ENCODE measurements around the gene MRPL57. TPM values are rescaled to one million over a fixed set of nuclear protein-coding genes. Genes with fewer than 3 reads are reported as not detected.
"Not testable (repeated sequence)": the region's sequence is repeated elsewhere in the genome, so short reads cannot be mapped to it uniquely, and the experiment has no call there.

Gene MRPL57
- total RNA-seq, 1 donor from 2014 or later = 11.4 TPM

DNA sequence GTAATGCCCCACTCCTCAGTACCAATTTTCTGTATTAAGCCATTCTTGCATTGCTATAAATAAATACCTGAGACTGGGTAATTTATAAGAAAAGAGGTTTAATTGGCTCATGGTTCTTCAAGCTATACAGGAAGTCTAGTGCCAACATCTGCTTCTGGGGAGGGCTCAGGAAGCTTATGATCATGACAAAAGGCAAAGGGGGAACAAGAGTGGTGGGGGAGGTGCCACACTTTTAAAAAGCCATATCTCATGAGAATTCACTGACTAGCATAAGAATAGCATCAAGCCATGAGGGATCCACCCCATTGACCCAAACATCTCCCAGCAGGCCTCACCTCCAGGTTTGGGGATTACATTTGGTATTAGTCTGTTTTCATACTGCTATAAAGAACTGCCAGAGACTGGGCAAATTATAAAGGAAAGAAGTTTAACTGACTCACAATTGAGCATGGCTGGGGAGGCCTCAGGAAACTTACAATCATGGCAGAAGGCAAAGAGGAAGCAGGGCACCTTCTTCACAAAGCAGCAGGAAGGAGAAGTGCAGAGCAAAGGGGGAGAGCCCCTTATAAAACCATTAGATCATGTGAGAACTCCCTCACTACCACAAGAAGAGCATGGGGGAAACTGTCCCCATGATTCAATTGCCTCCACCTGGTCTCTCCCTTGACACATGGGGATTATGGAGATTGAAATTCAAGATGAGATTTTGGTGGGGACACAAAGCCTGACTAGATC lies 25.2 kb downstream of the MRPL57 start:
- not testable (repeated sequence) for H3K36me3 Mint-ChIP-seq (ENCODE audit: low read depth); H3K4me1 Mint-ChIP-seq (ENCODE audit: low read depth); DNase-seq (ENCODE audit: low spot score); H3K9me3 Mint-ChIP-seq (ENCODE audit: low read depth); H3K27me3 Mint-ChIP-seq (ENCODE audit: low read depth); H3K4me3 Mint-ChIP-seq (ENCODE audit: unreplicated experiment); H3K27ac Mint-ChIP-seq (ENCODE audit: unreplicated experiment)

DNA sequence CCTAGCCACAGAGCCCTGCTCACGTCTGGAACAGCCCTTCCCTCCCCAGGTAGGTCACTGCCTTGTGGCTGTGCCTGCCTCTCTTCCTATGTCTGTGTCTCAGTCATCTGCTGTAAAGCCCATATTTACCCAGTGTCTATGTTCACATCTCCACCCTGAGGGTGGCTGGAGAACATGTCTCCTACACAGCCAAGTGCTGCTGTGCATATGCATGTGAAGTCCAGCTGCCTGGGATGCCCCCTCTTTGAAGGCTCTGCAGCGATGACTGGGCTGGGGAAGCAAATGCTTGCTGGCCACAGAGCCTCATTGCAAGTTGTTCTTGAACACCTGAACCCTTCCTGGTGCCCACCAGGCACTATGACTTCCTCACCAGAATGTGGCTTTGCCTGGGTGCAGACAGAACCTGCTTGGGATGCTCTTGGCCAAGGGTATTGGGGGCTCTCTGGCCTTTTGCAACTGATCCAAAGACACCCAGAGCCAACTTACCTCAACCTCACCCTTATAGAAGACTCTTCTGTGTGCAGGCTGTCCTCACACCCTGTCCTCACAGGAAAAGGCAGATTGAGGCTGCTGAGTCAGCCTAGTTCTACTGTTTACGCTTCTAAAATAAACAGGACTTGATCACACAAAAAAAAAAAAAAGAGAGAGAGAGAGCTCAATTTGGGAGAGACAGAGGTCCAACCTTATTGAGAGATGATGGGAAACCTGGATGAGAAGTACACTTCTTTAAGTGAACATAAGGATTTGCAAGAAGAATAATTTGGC lies 26.5 kb downstream of the MRPL57 start:
- Mint-ChIP-seq H3K27ac (ENCODE audit: unreplicated experiment) (no peak overlapping the region), H3K9me3 (ENCODE audit: low read depth) (peaks cover 3% of the 10 kb centered on the region), H3K27me3 (ENCODE audit: low read depth) (peaks cover 2% of the 10 kb centered on the region), H3K4me1 (ENCODE audit: low read depth) (no peaks in the 10 kb centered on the region), H3K4me3 (ENCODE audit: unreplicated experiment) (no peak overlapping the region), H3K36me3 (ENCODE audit: low read depth) (no peaks in the 10 kb centered on the region)
- no peak for DNase-seq (ENCODE audit: low spot score)
- TF ChIP-seq, protein P1, sequence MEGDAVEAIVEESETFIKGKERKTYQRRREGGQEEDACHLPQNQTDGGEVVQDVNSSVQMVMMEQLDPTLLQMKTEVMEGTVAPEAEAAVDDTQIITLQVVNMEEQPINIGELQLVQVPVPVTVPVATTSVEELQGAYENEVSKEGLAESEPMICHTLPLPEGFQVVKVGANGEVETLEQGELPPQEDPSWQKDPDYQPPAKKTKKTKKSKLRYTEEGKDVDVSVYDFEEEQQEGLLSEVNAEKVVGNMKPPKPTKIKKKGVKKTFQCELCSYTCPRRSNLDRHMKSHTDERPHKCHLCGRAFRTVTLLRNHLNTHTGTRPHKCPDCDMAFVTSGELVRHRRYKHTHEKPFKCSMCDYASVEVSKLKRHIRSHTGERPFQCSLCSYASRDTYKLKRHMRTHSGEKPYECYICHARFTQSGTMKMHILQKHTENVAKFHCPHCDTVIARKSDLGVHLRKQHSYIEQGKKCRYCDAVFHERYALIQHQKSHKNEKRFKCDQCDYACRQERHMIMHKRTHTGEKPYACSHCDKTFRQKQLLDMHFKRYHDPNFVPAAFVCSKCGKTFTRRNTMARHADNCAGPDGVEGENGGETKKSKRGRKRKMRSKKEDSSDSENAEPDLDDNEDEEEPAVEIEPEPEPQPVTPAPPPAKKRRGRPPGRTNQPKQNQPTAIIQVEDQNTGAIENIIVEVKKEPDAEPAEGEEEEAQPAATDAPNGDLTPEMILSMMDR (IDR thresholded peaks at IDR 0.05) = no peak

DNA sequence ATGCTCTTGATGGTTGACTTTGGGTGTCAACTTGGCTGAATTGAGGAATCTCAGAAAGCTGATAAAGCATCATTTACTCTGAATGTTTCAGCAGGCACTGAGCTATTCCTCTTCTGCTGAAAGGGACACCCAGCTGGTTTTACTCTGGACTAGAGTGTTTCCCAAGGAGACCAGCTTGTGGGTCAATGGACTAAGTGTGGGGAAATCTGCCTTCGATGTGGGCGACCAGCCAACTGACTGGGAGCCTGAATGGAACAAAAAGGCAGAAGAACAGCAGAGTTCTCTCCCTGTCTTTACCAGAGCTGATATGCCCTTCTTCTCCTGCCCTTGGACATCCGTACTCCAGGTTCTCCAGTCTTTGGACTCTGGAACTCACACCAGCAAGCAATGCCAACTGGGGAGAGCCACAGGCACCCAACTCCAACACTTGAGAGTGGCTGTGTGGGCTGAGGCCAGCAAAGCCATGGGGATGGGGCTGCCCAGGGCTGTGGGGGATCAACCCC lies 32.2 kb downstream of the MRPL57 start:
- DNase-seq (ENCODE audit: low spot score) = no peak
- TF ChIP-seq, protein P1 (IDR thresholded peaks at IDR 0.05) = no peak
- H3K9me3 Mint-ChIP-seq (ENCODE audit: low read depth) = peaks cover 9% of the 10 kb centered on the region
- H3K4me3 Mint-ChIP-seq (ENCODE audit: unreplicated experiment) = no peak overlapping the region
- no peak overlapping the region for H3K27ac Mint-ChIP-seq (ENCODE audit: unreplicated experiment)
- peaks cover 18% of the 10 kb centered on the region for H3K27me3 Mint-ChIP-seq (ENCODE audit: low read depth)
- H3K4me1 Mint-ChIP-seq (ENCODE audit: low read depth) = no peaks in the 10 kb centered on the region
- H3K36me3 Mint-ChIP-seq (ENCODE audit: low read depth) = peaks cover 3% of the 10 kb centered on the region

DNA sequence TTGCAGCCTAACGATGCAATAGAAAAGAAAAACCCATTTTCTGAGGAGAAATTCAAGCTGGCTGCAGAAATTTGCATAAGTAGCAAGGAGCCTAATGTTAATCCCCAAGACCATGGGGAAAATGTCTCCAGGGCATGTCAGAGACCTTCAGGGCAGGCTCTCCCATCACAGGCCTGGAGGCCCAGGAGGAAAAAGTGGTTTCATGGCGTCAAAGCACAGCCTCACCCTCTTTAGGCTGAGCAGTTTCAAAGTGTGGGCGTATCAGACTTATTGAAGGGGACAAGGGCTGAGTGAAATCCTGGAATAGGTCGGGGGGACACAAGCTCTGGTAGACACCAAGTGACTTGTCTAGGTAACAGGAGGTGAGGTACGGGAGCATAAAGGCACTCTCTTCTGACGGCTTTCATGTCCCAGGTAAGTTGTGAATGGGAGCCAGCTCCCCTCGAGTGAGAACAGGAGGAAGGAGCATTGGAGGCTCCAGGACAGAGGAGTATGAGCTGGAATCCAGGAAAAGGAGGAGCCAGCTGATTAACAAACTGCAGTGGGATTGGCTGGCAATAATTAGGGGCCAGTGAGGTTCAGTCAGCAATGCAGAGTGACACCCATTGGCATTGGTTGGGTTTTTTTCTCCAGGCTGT lies 35.8 kb downstream of the MRPL57 start:
- no peak overlapping the region for H3K4me3 Mint-ChIP-seq (ENCODE audit: unreplicated experiment)
- H3K27me3 Mint-ChIP-seq (ENCODE audit: low read depth) = peaks cover 38% of the 10 kb centered on the region
- peaks cover 9% of the 10 kb centered on the region for H3K9me3 Mint-ChIP-seq (ENCODE audit: low read depth)
- no peak for DNase-seq (ENCODE audit: low spot score)
- TF ChIP-seq, protein P1 (IDR thresholded peaks at IDR 0.05) = no peak
- H3K4me1 Mint-ChIP-seq (ENCODE audit: low read depth) = no peaks in the 10 kb centered on the region
- H3K36me3 Mint-ChIP-seq (ENCODE audit: low read depth) = peaks cover 3% of the 10 kb centered on the region
- no peak overlapping the region for H3K27ac Mint-ChIP-seq (ENCODE audit: unreplicated experiment)

DNA sequence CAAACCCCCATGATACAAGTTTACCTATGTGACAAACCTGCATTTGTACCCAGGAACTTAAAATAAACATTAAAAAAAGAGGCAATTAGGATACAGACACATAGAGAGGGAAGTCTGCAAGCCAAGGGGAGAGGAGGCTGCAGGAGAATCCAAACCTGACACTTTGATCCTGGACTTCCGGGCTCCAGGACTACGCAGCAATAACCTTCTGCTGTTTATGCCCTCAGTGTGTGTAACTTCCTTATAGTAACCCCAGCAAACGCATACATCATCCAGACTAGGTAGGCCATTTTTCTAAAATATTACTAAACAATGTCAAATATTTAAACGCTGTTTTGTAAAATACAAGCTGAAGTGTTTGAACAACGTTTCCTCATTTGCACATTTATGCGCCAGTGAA lies 39.0 kb downstream of the MRPL57 start:
- DNase-seq (ENCODE audit: low spot score) = not testable (repeated sequence)

DNA sequence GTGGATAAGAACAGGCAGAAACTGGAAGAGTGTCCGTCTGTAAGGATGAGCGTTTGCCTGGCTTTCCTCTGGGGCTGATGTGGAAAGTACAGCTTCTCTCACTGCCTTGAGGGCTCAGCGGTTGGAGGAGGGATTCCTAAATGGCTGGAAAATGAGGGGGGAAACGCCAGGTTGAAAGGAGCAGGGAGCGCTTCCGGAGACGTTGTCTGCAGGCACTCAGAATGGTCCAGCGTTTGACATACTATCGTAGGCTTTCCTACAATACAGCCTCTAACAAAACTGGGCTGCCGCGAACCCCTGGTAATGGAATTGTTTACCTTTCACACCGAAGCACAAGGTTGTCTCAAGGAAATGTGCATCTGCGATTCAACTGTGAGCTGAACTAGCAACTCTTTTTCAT lies 39.9 kb downstream of the MRPL57 start:
- H3K9me3 Mint-ChIP-seq (ENCODE audit: low read depth) = peaks cover 11% of the 10 kb centered on the region
- TF ChIP-seq, protein P1 (IDR thresholded peaks at IDR 0.05) = no peak
- H3K4me3 Mint-ChIP-seq (ENCODE audit: unreplicated experiment) = no peak overlapping the region
- no peak for DNase-seq (ENCODE audit: low spot score)
- H3K27me3 Mint-ChIP-seq (ENCODE audit: low read depth) = peaks cover 31% of the 10 kb centered on the region
- H3K36me3 Mint-ChIP-seq (ENCODE audit: low read depth) = peaks cover 1% of the 10 kb centered on the region
- H3K27ac Mint-ChIP-seq (ENCODE audit: unreplicated experiment) = no peak overlapping the region
- no peaks in the 10 kb centered on the region for H3K4me1 Mint-ChIP-seq (ENCODE audit: low read depth)

More for the DNA sequence above, 39.0 kb downstream of the MRPL57 start:
- H3K9me3 Mint-ChIP-seq (ENCODE audit: low read depth); H3K36me3 Mint-ChIP-seq (ENCODE audit: low read depth); H3K4me3 Mint-ChIP-seq (ENCODE audit: unreplicated experiment); H3K4me1 Mint-ChIP-seq (ENCODE audit: low read depth); H3K27ac Mint-ChIP-seq (ENCODE audit: unreplicated experiment): not testable (repeated sequence)
- H3K27me3 Mint-ChIP-seq (ENCODE audit: low read depth) = peaks cover 34% of the 10 kb centered on the region

Measured in chondrocyte (in vitro differentiated cells).